ENCODE results near the gene POLH.

POLH gene

GRCh38 chr6:43579171-43579570 is 3.2 kb downstream of the POLH start:
- H3K27me3 ChIP-seq (ENCODE audit: control insufficient read depth, low read length): no peaks in the 10 kb centered on the region
- no peaks in the 10 kb centered on the region for H3K9me2 ChIP-seq (replicated peaks; ENCODE audit: control insufficient read depth, low read length)
- peaks cover 17% of the 10 kb centered on the region for H3F3A ChIP-seq (ENCODE audit: control insufficient read depth, insufficient read depth)
- TF ChIP-seq CTCF (IDR thresholded peaks at IDR 0.05; ENCODE audit: low read depth, low read length, poor library complexity, severe bottlenecking) (no peak), EZH2phosphoT487 (IDR thresholded peaks at IDR 0.05; ENCODE audit: borderline replicate concordance, low read length) (no peak)
- peaks cover 61% of the 10 kb centered on the region for H3K36me3 ChIP-seq (ENCODE audit: control insufficient read depth, low read length)
- H3K9me3 ChIP-seq (ENCODE audit: control insufficient read depth, insufficient read depth, low read length): no peaks in the 10 kb centered on the region
- H3K4me1 ChIP-seq (ENCODE audit: control insufficient read depth, low read length): peaks cover 25% of the 10 kb centered on the region
- peak overlapping the region; percentile 81 for H3K4me2 ChIP-seq (ENCODE audit: low read length)
- peak overlapping the region; percentile 96 for H3K4me3 ChIP-seq (ENCODE audit: low read length)
- H3K79me2 ChIP-seq (ENCODE audit: control insufficient read depth, low read length): peaks cover 80% of the 10 kb centered on the region
- H3K27ac ChIP-seq (ENCODE audit: low read depth, low read length): no peak overlapping the region
- peaks cover 25% of the 10 kb centered on the region for H4K20me1 ChIP-seq (ENCODE audit: control insufficient read depth, insufficient read depth, low read depth, low read length)

- H3K4me3 ChIP-seq (ENCODE audit: low read length): no peak overlapping the region
- peaks cover 23% of the 10 kb centered on the region for H4K20me1 ChIP-seq (ENCODE audit: control insufficient read depth, insufficient read depth, low read depth, low read length)
- H3K4me2 ChIP-seq (ENCODE audit: low read length): no peak overlapping the region
- no peaks in the 10 kb centered on the region for H3K9me2 ChIP-seq (replicated peaks; ENCODE audit: control insufficient read depth, low read length)
- H3K36me3 ChIP-seq (ENCODE audit: control insufficient read depth, low read length): peaks cover 78% of the 10 kb centered on the region
- 0 out of 2 replicates have a peak, but pooled peaks cover 5% of the 10 kb centered on the region for H3F3A ChIP-seq (ENCODE audit: control insufficient read depth, insufficient read depth)
- peaks cover 16% of the 10 kb centered on the region for H3K4me1 ChIP-seq (ENCODE audit: control insufficient read depth, low read length)
- no peak overlapping the region for H3K27ac ChIP-seq (ENCODE audit: low read depth, low read length)
- TF ChIP-seq EZH2phosphoT487 (IDR thresholded peaks at IDR 0.05; ENCODE audit: borderline replicate concordance, low read length) (no peak), CTCF (IDR thresholded peaks at IDR 0.05; ENCODE audit: low read depth, low read length, poor library complexity, severe bottlenecking) (no peak)
- no peaks in the 10 kb centered on the region for H3K27me3 ChIP-seq (ENCODE audit: control insufficient read depth, low read length)
- H3K9me3 ChIP-seq (ENCODE audit: control insufficient read depth, insufficient read depth, low read length): no peaks in the 10 kb centered on the region
- H3K79me2 ChIP-seq (ENCODE audit: control insufficient read depth, low read length): peaks cover 67% of the 10 kb centered on the region
Observed at GRCh38 chr6:43582911-43583310, 6.9 kb downstream of the POLH start.

GRCh38 chr6:43584892-43585570 is 9.0 kb downstream of the POLH start:
- H3K27me3 ChIP-seq (ENCODE audit: control insufficient read depth, low read length): no peaks in the 10 kb centered on the region
- TF ChIP-seq CTCF (IDR thresholded peaks at IDR 0.05; ENCODE audit: low read depth, low read length, poor library complexity, severe bottlenecking) (no peak), EZH2phosphoT487 (IDR thresholded peaks at IDR 0.05; ENCODE audit: borderline replicate concordance, low read length) (no peak)
- no peak overlapping the region for H3K4me3 ChIP-seq (ENCODE audit: low read length)
- H3K36me3 ChIP-seq (ENCODE audit: control insufficient read depth, low read length): peaks cover 82% of the 10 kb centered on the region
- H3K4me2 ChIP-seq (ENCODE audit: low read length): no peak overlapping the region
- H3K79me2 ChIP-seq (ENCODE audit: control insufficient read depth, low read length): peaks cover 62% of the 10 kb centered on the region
- no peaks in the 10 kb centered on the region for H3K4me1 ChIP-seq (ENCODE audit: control insufficient read depth, low read length)
- H3K27ac ChIP-seq (ENCODE audit: low read depth, low read length): no peak overlapping the region
- H3K9me3 ChIP-seq (ENCODE audit: control insufficient read depth, insufficient read depth, low read length): no peaks in the 10 kb centered on the region
- peaks cover 7% of the 10 kb centered on the region; the same call in 1 of the 2 replicates for H4K20me1 ChIP-seq (ENCODE audit: control insufficient read depth, insufficient read depth, low read depth, low read length)
- H3K9me2 ChIP-seq (replicated peaks; ENCODE audit: control insufficient read depth, low read length): no peaks in the 10 kb centered on the region
- H3F3A ChIP-seq (ENCODE audit: control insufficient read depth, insufficient read depth): no peaks in the 10 kb centered on the region

Data from DOHH2 (cell line).